ENCODE data around the gene C1orf146. TPM values are rescaled to one million over a fixed set of nuclear protein-coding genes. Genes with fewer than 3 reads are reported as not detected.

Gene C1orf146
- total and polyA plus RNA-seq, 3 donors from 2014 or later = 3.2 to 11.1 (median 8.0) TPM

DNA sequence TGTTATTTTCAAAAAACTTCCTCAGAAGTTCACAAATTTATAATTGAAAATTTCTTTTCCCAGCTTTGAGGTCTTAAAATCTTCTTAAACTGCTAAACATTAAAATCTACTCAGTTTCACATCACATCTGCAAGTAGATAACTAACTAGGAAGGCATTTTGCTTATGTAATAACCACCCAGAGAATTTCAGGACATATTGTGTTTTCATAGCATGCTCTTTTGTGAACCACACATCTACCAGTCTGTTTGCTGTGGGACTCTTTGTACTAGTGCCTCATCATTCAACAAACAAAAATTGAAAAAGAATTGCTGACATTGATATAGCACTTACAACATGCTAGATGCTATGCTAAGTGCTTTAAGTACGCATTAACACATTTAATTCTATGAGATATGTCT, 31.6 kb upstream of the C1orf146 start:
- TF ChIP-seq, protein P1, sequence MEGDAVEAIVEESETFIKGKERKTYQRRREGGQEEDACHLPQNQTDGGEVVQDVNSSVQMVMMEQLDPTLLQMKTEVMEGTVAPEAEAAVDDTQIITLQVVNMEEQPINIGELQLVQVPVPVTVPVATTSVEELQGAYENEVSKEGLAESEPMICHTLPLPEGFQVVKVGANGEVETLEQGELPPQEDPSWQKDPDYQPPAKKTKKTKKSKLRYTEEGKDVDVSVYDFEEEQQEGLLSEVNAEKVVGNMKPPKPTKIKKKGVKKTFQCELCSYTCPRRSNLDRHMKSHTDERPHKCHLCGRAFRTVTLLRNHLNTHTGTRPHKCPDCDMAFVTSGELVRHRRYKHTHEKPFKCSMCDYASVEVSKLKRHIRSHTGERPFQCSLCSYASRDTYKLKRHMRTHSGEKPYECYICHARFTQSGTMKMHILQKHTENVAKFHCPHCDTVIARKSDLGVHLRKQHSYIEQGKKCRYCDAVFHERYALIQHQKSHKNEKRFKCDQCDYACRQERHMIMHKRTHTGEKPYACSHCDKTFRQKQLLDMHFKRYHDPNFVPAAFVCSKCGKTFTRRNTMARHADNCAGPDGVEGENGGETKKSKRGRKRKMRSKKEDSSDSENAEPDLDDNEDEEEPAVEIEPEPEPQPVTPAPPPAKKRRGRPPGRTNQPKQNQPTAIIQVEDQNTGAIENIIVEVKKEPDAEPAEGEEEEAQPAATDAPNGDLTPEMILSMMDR (IDR thresholded peaks at IDR 0.05) = no peak
- TF ChIP-seq POLR2A (IDR thresholded peaks at IDR 0.05) = no peak
- WGBS, 2 donors = 95 to 96% methylated on average over 1 of the region's 1 CpG
- H3K4me3 ChIP-seq = no peak overlapping the region
- no peaks in the 10 kb centered on the region for H3K27me3 ChIP-seq
- no peaks in the 10 kb centered on the region for H3K4me1 ChIP-seq
- no peaks in the 10 kb centered on the region for H3K36me3 ChIP-seq (ENCODE audit: low read depth, missing control alignments)
- intact Hi-C loops (cut with DNase I; ENCODE audit: low total_unique reads) = no loop called here
- no peak for DNase-seq
- no peaks in the 10 kb centered on the region for H3K9me3 ChIP-seq
- no peak overlapping the region for H3K27ac ChIP-seq

DNA sequence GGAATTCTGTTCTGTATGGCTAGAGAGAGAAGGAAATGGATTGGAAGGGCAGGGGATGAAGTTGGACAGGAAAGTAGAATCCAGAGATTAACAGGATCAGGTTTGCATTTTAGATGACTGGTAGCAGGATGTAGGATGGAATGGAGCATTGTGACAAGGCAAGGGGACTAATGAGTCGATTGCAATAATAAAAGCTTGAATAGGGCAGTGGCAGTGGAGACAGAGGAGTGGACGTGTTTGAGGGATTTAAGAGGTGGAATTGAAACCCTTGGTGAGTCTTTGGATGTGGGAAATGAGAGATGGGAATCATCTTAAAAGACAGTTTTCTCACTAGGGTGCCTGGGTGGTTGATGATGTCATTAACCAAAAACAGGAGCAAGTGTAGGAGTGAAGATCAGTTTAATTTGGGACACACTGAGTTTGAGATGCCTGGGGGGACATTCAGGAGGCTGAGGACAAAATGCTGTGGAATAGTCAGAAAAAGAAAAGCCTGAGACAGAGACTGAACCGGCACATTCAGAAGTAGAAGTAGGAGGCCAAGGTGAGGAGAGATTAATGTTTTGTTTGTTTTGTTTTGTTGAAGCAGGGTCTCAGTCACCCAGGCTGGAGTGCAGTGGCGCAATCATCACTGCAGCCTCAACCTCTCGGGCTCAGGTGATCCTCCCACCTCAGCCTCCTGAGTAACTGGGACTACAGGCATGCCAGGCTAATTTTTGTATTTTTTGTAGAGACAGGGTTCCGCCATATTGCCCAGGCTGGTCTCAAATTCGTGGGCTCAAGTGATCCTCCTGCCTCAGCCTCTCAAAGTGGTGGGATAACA, 29.1 kb upstream of the C1orf146 start:
- Histone ChIP-seq H3K4me1 (no peaks in the 10 kb centered on the region), H3K27me3 (no peaks in the 10 kb centered on the region), H3K4me3 (no peak overlapping the region), H3K27ac (no peak overlapping the region), H3K9me3 (no peaks in the 10 kb centered on the region), H3K36me3 (ENCODE audit: low read depth, missing control alignments) (no peaks in the 10 kb centered on the region)
- no peak for TF ChIP-seq POLR2A (IDR thresholded peaks at IDR 0.05)
- TF ChIP-seq, protein P1 (IDR thresholded peaks at IDR 0.05) = no peak
- intact Hi-C loops (cut with DNase I; ENCODE audit: low total_unique reads) = no loop called here
- DNase-seq = no peak
- 77 to 85% methylated on average over 7 of the region's 7 CpGs for whole genome bisulfite sequencing, 2 donors

- WGBS, 2 donors = 63 to 76% methylated on average over 2 of the region's 2 CpGs
- H3K9me3 ChIP-seq = no peaks in the 10 kb centered on the region
- TF ChIP-seq, protein P1 (IDR thresholded peaks at IDR 0.05) = no peak
- TF ChIP-seq POLR2A (IDR thresholded peaks at IDR 0.05) = no peak
- no peak overlapping the region for H3K4me3 ChIP-seq
- no peaks in the 10 kb centered on the region for H3K36me3 ChIP-seq (ENCODE audit: low read depth, missing control alignments)
- H3K4me1 ChIP-seq = no peaks in the 10 kb centered on the region
- no peak for DNase-seq
- no peak overlapping the region for H3K27ac ChIP-seq
- H3K27me3 ChIP-seq = no peaks in the 10 kb centered on the region
- intact Hi-C loops (cut with DNase I; ENCODE audit: low total_unique reads) = no loop called here
Measured at GRCh38 chr1:92191726-92192125, 26.0 kb upstream of the C1orf146 start.

DNA sequence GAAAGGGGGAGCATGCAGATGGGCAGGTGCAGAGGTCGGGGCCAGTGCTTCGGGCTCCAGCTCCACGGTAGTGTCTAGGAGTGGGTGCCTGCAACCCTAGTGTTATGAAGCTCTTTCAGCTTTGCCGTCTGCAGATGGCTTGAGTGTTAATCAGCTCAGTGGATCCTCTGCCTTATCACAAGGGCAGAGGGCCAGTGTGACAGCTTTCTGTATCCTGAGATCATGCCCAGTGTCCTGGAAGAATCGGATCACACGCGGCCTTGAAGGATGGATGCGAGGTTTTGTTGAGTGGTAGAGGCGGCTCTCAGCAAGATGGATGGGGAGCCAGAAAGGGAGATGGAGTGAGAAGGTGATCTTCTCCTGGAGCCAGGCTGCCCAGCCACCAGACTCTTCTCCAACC, 25.5 kb upstream of the C1orf146 start:
- H3K4me1 ChIP-seq = no peaks in the 10 kb centered on the region
- no peak for DNase-seq
- no peaks in the 10 kb centered on the region for H3K36me3 ChIP-seq (ENCODE audit: low read depth, missing control alignments)
- TF ChIP-seq, protein P1 (IDR thresholded peaks at IDR 0.05) = no peak
- no peak for TF ChIP-seq POLR2A (IDR thresholded peaks at IDR 0.05)
- 85 to 94% methylated on average over 5 to 9 of the region's 9 CpGs for WGBS, 2 donors
- no peak overlapping the region for H3K27ac ChIP-seq
- intact Hi-C loops (cut with DNase I; ENCODE audit: low total_unique reads) = no loop called here
- H3K9me3 ChIP-seq = no peaks in the 10 kb centered on the region
- H3K4me3 ChIP-seq = no peak overlapping the region
- no peaks in the 10 kb centered on the region for H3K27me3 ChIP-seq

GRCh38 chr1:92194511-92194910, 23.2 kb upstream of the C1orf146 start:
- WGBS, 2 donors = 72 to 80% methylated on average over 1 of the region's 1 CpG

More at GRCh38 chr1:92194511-92194910, 23.2 kb upstream of the C1orf146 start:
- no peaks in the 10 kb centered on the region for H3K27me3 ChIP-seq
- H3K9me3 ChIP-seq = no peaks in the 10 kb centered on the region
- TF ChIP-seq, protein P1 (IDR thresholded peaks at IDR 0.05) = no peak
- no peak for TF ChIP-seq POLR2A (IDR thresholded peaks at IDR 0.05)
- no peak for DNase-seq
- H3K27ac ChIP-seq = no peak overlapping the region
- no peaks in the 10 kb centered on the region for H3K36me3 ChIP-seq (ENCODE audit: low read depth, missing control alignments)
- H3K4me3 ChIP-seq = no peak overlapping the region
- intact Hi-C loops (cut with DNase I; ENCODE audit: low total_unique reads) = no loop called here
- no peaks in the 10 kb centered on the region for H3K4me1 ChIP-seq

Measured in testis (tissue), 3 donors.